HCT116 (cell line): ENCODE data around the gene MME. TPM values are rescaled to one million over a fixed set of nuclear protein-coding genes. Genes with fewer than 3 reads are reported as not detected.

Experiments
- ATAC-seq: fragments of 200-7000 bp; cut with Tn5 transposase; 2 replicates; pipeline ENCODE4 v1.9.1; 2020; ENCODE audit warnings: mild to moderate bottlenecking, moderate library complexity
- BruUV-seq: library from RNA; stranded (reverse); fragments of 400-500 nt; replicated peaks from 2 replicates; lab custom pipeline; 2021; lab: Mats Ljungman, UMichigan
- CTCF ChIA-PET: fragments of 300-600 bp; sonication (Branson Sonifier 250); formaldehyde crosslinking; loops from one replicate; lab custom pipeline; 2021; ENCODE audit warnings: antibody characterized with exemption; lab: Charles Lee
- POLR2A ChIA-PET: fragments of 300-600, 350-600 bp; sonication (Branson Sonifier 250); formaldehyde crosslinking; loops from one replicate; lab custom pipeline; 2021; ENCODE audit warnings: antibody characterized with exemption; lab: Charles Lee
- RAD21 ChIA-PET, 2 experiments: fragments of 300-600 bp; sonication (Branson Sonifier 250); formaldehyde crosslinking; loops; one replicate each; lab custom pipeline; 2023; ENCODE audit warnings: low total read pairs in 2 of 2; ENCODE audit not compliant: uncharacterized antibody in 2 of 2, unreplicated experiment in 2 of 2, low non-redundant PET in 1 of 2; lab: Charles Lee
- DNase-seq: peaks from one replicate; pipeline ENCODE4 v3.0.0-alpha.2; 2010; ENCODE audit warnings: low read depth, low spot score
- H2AFZ ChIP-seq: fragments of 200-600 bp; shearing (Covaris generic), sonication (generic); 2 replicates; pipeline ENCODE4 v1.6.1; 2017; ENCODE audit warnings: low read depth, mixed run types, mixed read lengths, antibody characterized with exemption, low read length; ENCODE audit not compliant: poor library complexity, severe bottlenecking
- H3K27ac ChIP-seq: 2 replicates; pipeline ENCODE4 v1.5.1; 2012; ENCODE audit warnings: low read depth, low read length
- H3K27me3 ChIP-seq: fragments of 200-600 bp; sonication (generic); 2 replicates; pipeline ENCODE4 v1.6.1; 2016; ENCODE audit warnings: mixed run types, low read length, mixed read lengths; ENCODE audit not compliant: insufficient read depth
- H3K36me3 ChIP-seq, 2 experiments: fragments of 200-500 bp in 1 of 2; fragments of 200-600 bp in 1 of 2; sonication (Bioruptor generic) in 1 of 2; sonication (generic) in 1 of 2; 2 replicates each; pipeline versions ENCODE4 v1.5.1 to v1.6.1; 2014 to 2016; ENCODE audit warnings: low read length in 2 of 2, inconsistent platforms in 1 of 2, mixed read lengths in 1 of 2, mixed run types in 1 of 2; ENCODE audit not compliant: insufficient read depth in 2 of 2, control insufficient read depth in 1 of 2
- H3K4me1 ChIP-seq, 2 experiments: fragments of 200-600 bp in 1 of 2; sonication (generic) in 1 of 2; 2 replicates each; pipeline versions ENCODE4 v1.5.1 to v1.6.1; 2012 to 2017; ENCODE audit warnings: low read length in 2 of 2, inconsistent platforms in 1 of 2, mild to moderate bottlenecking in 1 of 2, mixed read lengths in 1 of 2, mixed run types in 1 of 2, moderate library complexity in 1 of 2; ENCODE audit not compliant: insufficient read depth in 2 of 2, control insufficient read depth in 1 of 2
- H3K4me2 ChIP-seq: fragments of 200-600 bp; sonication (generic); 2 replicates; pipeline ENCODE4 v1.6.1; 2017; ENCODE audit warnings: mixed run types, low read length, mixed read lengths
- H3K4me3 ChIP-seq, 2 experiments: fragments of 200-600 bp in 1 of 2; sonication (generic) in 1 of 2; replicated peaks in 1 of 2; 2 replicates each; pipeline ENCODE4 v1.5.1; 2011 to 2016; ENCODE audit warnings: low read length in 2 of 2, control low read depth in 1 of 2, low read depth in 1 of 2, mild to moderate bottlenecking in 1 of 2, mixed read lengths in 1 of 2, mixed run types in 1 of 2
- H3K79me2 ChIP-seq: fragments of 200-600 bp; sonication (generic); 2 replicates; pipeline ENCODE4 v1.6.1; 2017; ENCODE audit warnings: mild to moderate bottlenecking, mixed run types, low read length, moderate library complexity, mixed read lengths; ENCODE audit not compliant: insufficient read depth
- H3K9ac ChIP-seq: fragments of 200-600 bp; sonication (generic); 2 replicates; pipeline ENCODE4 v1.6.1; 2016; ENCODE audit warnings: low read length, mixed read lengths
- H3K9me2 ChIP-seq: fragments of 200-600 bp; sonication (generic), shearing (Covaris generic); 2 replicates; pipeline ENCODE4 v1.6.1; 2017; ENCODE audit warnings: mixed run types, mild to moderate bottlenecking, moderate library complexity; ENCODE audit not compliant: insufficient read depth
- H3K9me3 ChIP-seq, 2 experiments: fragments of 200-500 bp in 1 of 2; fragments of 200-600 bp in 1 of 2; sonication (Bioruptor generic) in 1 of 2; sonication (generic) in 1 of 2; 2 replicates each; pipeline ENCODE4 v1.6.1; 2014 to 2017; ENCODE audit warnings: low read length in 2 of 2, mixed read lengths in 2 of 2, inconsistent platforms in 1 of 2, low read depth in 1 of 2, mild to moderate bottlenecking in 1 of 2, mixed run types in 1 of 2, moderate library complexity in 1 of 2; ENCODE audit not compliant: control insufficient read depth in 1 of 2, insufficient read depth in 1 of 2
- H4K20me1 ChIP-seq: fragments of 200-600 bp; sonication (generic), shearing (Covaris generic); 2 replicates; pipeline ENCODE4 v1.6.1; 2017; ENCODE audit warnings: mixed run types, mild to moderate bottlenecking, moderate library complexity; ENCODE audit not compliant: insufficient read depth
- CEBPB ChIP-seq: IDR thresholded peaks from 2 replicates; pipeline ENCODE4 v1.6.1; 2012; ENCODE audit warnings: low read depth
- ELF1 ChIP-seq: IDR thresholded peaks from 2 replicates; pipeline ENCODE4 v1.6.1; 2012; ENCODE audit warnings: low read depth, borderline replicate concordance
- EZH2 ChIP-seq: fragments of 200-600 bp; sonication (generic); IDR thresholded peaks from 2 replicates; pipeline ENCODE4 v1.6.1; 2017; ENCODE audit warnings: antibody characterized with exemption, mixed run types
- FOSL1 ChIP-seq: IDR thresholded peaks from 2 replicates; pipeline ENCODE4 v1.6.1; 2012; ENCODE audit warnings: low read depth
- POLR2A ChIP-seq: IDR thresholded peaks from 2 replicates; pipeline ENCODE4 v1.7.0; 2011; ENCODE audit warnings: borderline replicate concordance; ENCODE audit not compliant: insufficient read depth, insufficient read length; ENCODE audit errors: extremely low read depth
- SRF ChIP-seq: IDR thresholded peaks from 2 replicates; pipeline ENCODE4 v1.6.1; 2012; ENCODE audit warnings: low read depth
- ZFX ChIP-seq: fragments of 450-650 bp; IDR thresholded peaks from 2 replicates; pipeline ENCODE4 v1.6.1; 2017
- ZNF274 ChIP-seq: fragments of 200-500 bp; sonication (Bioruptor generic); IDR thresholded peaks from 2 replicates; pipeline ENCODE4 v1.6.1; 2014; ENCODE audit warnings: mild to moderate bottlenecking, low read depth, low read length, inconsistent platforms
- intact Hi-C: fragments of 100-400 bp; cut with micrococcal nuclease; formaldehyde crosslinking; loops from 2 replicates; pipeline ENCODE4 v1.10.0; 2022
- total RNA-seq: library from RNA; stranded (reverse); gene quantifications from one replicate; pipeline ENCODE4 v1.2.1, GENCODE V29; 2021; ENCODE audit not compliant: unreplicated experiment
- TF ChIP-seq, protein P1 (sequence below): IDR thresholded peaks from 2 replicates; pipeline ENCODE4 v1.6.1; 2011; ENCODE audit warnings: mild to moderate bottlenecking, low read length, moderate library complexity; ENCODE audit not compliant: insufficient replicate concordance; ENCODE audit errors: extremely low read depth
- TF ChIP-seq, protein P2 (sequence below), 3 experiments: fragments of 200-600 bp in 1 of 3; sonication (generic) in 1 of 3; IDR thresholded peaks in 2 of 3; conservative IDR thresholded peaks in 1 of 3; 2 replicates each; pipeline ENCODE4 v1.5.1; 2012 to 2017; ENCODE audit warnings: low read depth in 2 of 3, low read length in 2 of 3, antibody characterized with exemption in 1 of 3, borderline replicate concordance in 1 of 3, control low read depth in 1 of 3, mild to moderate bottlenecking in 1 of 3, mixed read lengths in 1 of 3, mixed run types in 1 of 3, moderate library complexity in 1 of 3; ENCODE audit not compliant: insufficient read depth in 1 of 3

MME gene
- total RNA-seq, 1 experiment from 2014 or later = 0.34 TPM

DNA sequence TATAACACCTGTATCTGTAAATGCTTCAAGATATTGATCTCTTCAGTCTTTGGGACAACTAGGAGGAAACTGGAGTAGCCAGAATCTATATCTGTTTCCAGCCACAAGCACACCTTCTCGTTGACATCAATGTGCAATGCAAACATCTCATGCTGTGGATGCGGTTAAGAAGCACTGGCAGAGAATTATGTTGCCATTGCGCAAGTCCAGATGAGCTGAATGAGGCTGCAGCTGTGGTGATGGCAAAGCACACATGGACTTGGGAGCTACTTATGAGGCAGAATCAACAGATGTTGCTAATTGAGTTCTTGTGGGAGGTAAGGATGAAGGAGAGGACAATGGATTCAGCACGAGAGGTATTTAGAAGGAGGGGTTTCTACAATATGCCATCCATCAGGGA is 122.5 kb downstream of the MME start (continued):
- TF ChIP-seq, protein P1, sequence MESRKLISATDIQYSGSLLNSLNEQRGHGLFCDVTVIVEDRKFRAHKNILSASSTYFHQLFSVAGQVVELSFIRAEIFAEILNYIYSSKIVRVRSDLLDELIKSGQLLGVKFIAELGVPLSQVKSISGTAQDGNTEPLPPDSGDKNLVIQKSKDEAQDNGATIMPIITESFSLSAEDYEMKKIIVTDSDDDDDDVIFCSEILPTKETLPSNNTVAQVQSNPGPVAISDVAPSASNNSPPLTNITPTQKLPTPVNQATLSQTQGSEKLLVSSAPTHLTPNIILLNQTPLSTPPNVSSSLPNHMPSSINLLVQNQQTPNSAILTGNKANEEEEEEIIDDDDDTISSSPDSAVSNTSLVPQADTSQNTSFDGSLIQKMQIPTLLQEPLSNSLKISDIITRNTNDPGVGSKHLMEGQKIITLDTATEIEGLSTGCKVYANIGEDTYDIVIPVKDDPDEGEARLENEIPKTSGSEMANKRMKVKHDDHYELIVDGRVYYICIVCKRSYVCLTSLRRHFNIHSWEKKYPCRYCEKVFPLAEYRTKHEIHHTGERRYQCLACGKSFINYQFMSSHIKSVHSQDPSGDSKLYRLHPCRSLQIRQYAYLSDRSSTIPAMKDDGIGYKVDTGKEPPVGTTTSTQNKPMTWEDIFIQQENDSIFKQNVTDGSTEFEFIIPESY = no peak
- TF ChIP-seq ZFX = no peak

DNA sequence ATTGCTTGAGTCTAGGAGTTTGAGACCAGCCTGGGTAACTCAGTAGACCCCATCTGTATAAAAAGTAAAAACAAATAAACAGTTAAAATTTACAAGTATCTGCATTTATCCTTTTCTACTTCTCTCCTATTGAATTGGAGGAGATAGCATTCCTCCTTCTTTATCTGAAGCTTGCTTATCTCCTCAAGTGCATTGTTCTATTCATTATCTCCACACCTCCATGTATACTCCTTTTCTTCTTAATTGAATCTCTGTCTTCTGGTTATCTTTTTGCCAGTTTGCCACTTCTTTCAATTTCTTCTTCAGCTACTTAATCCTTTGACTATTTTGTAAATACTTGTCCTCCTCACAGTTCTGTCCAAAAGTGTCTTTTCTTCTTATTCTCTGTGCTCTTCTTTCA is 124.7 kb downstream of the MME start:
- DNase-seq = no peak
- CTCF ChIA-PET = no interaction called here

More for the DNA sequence above, 124.7 kb downstream of the MME start:
- no peaks in the 10 kb centered on the region for H3K27me3 ChIP-seq
- H3K9ac ChIP-seq = no peak overlapping the region
- H3K9me3 ChIP-seq = no peaks in the 10 kb centered on the region
- H2AFZ ChIP-seq = no peak overlapping the region
- ChIA-PET RAD21 (no interaction called here), POLR2A (no interaction called here)
- H3K36me3 ChIP-seq = no peaks in the 10 kb centered on the region
- H3K27ac ChIP-seq = no peak overlapping the region
- H3K9me2 ChIP-seq = no peaks in the 10 kb centered on the region
- ATAC-seq = no peak
- BruUV-seq = no TSS peak
- no peak overlapping the region for H3K4me3 ChIP-seq
- H4K20me1 ChIP-seq = no peaks in the 10 kb centered on the region
- TF ChIP-seq POLR2A = no peak
- TF ChIP-seq EZH2 = no peak
- TF ChIP-seq, protein P2, sequence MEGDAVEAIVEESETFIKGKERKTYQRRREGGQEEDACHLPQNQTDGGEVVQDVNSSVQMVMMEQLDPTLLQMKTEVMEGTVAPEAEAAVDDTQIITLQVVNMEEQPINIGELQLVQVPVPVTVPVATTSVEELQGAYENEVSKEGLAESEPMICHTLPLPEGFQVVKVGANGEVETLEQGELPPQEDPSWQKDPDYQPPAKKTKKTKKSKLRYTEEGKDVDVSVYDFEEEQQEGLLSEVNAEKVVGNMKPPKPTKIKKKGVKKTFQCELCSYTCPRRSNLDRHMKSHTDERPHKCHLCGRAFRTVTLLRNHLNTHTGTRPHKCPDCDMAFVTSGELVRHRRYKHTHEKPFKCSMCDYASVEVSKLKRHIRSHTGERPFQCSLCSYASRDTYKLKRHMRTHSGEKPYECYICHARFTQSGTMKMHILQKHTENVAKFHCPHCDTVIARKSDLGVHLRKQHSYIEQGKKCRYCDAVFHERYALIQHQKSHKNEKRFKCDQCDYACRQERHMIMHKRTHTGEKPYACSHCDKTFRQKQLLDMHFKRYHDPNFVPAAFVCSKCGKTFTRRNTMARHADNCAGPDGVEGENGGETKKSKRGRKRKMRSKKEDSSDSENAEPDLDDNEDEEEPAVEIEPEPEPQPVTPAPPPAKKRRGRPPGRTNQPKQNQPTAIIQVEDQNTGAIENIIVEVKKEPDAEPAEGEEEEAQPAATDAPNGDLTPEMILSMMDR (IDR thresholded peaks at IDR 0.05 in 2 of 3, conservative IDR thresholded peaks at IDR 0.05 in 1 of 3; ENCODE audit: borderline replicate concordance in 1 of 3, insufficient read depth in 1 of 3, low read depth in 2 of 3, low read length in 2 of 3) = no peak
- no peak for TF ChIP-seq ZNF274
- TF ChIP-seq CEBPB = no peak
- no peak for TF ChIP-seq SRF
- no peak for TF ChIP-seq FOSL1
- no peak for TF ChIP-seq ZFX
- no peak for TF ChIP-seq ELF1
- intact Hi-C loops = no loop called here
- H3K79me2 ChIP-seq = no peaks in the 10 kb centered on the region
- no peaks in the 10 kb centered on the region for H3K4me1 ChIP-seq
- no peak overlapping the region for H3K4me2 ChIP-seq
